GM12872 (cell line): ENCODE results near the gene CYP2S1.

Experiments
- CTCF ChIP-seq: IDR thresholded peaks from 3 replicates; pipeline ENCODE4 v1.5.1; 2011; ENCODE audit warnings: low read depth, mild to moderate bottlenecking, low read length, moderate library complexity; ENCODE audit not compliant: insufficient read depth

Gene CYP2S1

GRCh38 chr19:41244117-41244516 is 51.1 kb downstream of the CYP2S1 start:
- TF ChIP-seq CTCF, result no peak

GRCh38 chr19:41245843-41246242 is 52.8 kb downstream of the CYP2S1 start:
- TF ChIP-seq CTCF, result no peak

- no peak for TF ChIP-seq CTCF
Observed at GRCh38 chr19:41248895-41249294, 55.9 kb downstream of the CYP2S1 start.

- TF ChIP-seq CTCF, result no peak
Observed at GRCh38 chr19:41249707-41250423, 56.8 kb downstream of the CYP2S1 start.

- TF ChIP-seq CTCF, result no peak
Observed at GRCh38 chr19:41253660-41254059, 60.6 kb downstream of the CYP2S1 start.

GRCh38 chr19:41255171-41255570 is 62.2 kb downstream of the CYP2S1 start:
- TF ChIP-seq CTCF, result no peak
